GM10266 (cell line): ENCODE data around the gene C17orf75.
"Not testable (repeated sequence)": the region's sequence is repeated elsewhere in the genome, so short reads cannot be mapped to it uniquely, and the experiment has no call there.

Experiments used
- DNase-seq: peaks from one replicate; pipeline ENCODE4 v3.0.0; 2012; ENCODE audit errors: extremely low spot score
- CTCF ChIP-seq: IDR thresholded peaks from 2 replicates; pipeline ENCODE4 v1.5.1; 2012; ENCODE audit warnings: mild to moderate bottlenecking, low read depth; ENCODE audit not compliant: control insufficient read depth, insufficient read depth; ENCODE audit errors: missing control alignments

C17orf75 gene, protein sequence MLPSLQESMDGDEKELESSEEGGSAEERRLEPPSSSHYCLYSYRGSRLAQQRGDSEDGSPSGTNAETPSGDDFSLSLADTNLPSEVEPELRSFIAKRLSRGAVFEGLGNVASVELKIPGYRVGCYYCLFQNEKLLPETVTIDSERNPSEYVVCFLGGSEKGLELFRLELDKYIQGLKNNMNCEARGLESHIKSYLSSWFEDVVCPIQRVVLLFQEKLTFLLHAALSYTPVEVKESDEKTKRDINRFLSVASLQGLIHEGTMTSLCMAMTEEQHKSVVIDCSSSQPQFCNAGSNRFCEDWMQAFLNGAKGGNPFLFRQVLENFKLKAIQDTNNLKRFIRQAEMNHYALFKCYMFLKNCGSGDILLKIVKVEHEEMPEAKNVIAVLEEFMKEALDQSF

DNA sequence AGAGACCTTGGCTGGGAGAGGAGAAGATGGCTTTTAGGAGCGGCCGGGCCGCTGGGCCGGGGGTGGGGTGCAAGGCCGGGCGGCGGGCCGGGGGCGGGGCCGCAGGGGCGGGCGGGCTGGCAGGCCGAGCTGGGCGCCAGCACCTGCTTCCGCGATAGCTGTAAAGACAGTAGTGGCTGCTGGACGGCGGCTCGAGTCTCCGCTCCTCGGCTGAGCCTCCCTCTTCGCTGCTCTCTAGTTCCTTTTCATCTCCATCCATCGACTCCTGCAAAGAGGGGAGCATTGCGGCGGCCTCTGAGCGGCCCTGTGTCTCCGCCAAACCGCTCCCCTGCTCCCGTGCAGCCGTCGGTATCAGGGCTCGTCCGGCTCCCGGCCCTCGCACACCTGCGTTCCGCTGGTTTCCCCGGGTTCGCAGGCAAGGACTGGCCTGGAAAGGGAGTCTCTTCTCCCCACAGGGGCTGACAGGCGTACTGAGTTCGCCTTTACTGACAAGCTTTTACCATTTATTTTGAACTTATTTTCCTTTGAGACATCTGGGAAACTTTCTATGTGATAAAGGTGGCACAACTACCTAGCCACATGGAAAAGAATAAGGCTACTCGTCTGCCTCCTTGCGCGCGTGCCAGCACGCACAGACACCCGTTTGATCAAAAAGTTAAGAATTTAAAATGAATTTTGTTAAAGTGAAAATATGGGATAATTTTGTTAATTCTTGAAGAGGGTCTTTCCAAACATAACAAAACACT, at the start of gene C17orf75:
TSS of gene C17orf75 (minus strand) at position 317 of the 746 bp plus-strand sequence. CDS start at position 283, 34 bp downstream.
- no peak for TF ChIP-seq CTCF
- DNase-seq, result peak; percentile 83

GRCh38 chr17:32388613-32389459, 46.9 kb upstream of the C17orf75 start:
- no peak for DNase-seq
- TF ChIP-seq CTCF, result no peak

GRCh38 chr17:32388128-32388527, 46.2 kb upstream of the C17orf75 start:
- not testable (repeated sequence) for DNase-seq

DNA sequence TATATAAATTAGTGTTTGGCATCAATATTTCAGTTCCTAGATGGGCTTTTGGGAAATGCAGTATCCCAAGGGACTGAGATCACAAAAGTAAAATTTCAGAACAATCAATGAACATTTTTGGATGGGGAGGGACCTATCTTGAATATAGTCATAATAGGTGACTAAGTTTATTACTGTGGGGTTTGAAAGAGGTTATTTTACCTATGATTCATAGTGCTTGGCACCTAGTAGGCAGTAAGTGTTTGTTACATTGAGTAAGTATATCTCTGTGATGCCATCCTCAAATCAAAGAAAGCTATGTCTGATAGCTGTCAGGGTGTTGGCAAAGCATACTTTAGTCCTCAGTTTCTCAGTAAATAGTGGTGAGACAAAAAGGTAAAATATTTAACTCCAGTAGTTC, 44.9 kb upstream of the C17orf75 start:
- TF ChIP-seq CTCF, result no peak
- no peak for DNase-seq

- no peak for DNase-seq
These were observed 44.0 kb upstream of the C17orf75 start for GRCh38 chr17:32385971-32386370.

DNA sequence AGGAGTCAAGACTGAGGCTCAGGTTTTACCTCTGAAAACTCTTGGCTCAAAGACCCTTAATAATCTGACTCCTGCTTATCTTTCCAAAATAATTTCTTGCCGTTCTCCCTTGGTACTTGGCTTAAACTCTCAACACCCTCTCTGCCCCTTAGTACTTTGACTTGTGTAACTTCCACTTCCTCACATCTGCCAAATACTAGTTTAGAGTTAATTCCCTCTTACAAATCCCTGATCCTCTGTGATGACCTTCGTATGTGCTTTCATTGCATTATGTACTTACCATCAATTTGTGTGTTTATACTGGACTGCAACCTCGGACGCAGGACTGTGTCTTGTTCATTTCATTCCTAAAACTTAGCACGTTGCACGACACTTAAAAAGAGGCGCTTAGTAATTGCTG, 43.1 kb upstream of the C17orf75 start:
- DNase-seq, result no peak
- no peak for TF ChIP-seq CTCF

More at GRCh38 chr17:32385971-32386370, 44.0 kb upstream of the C17orf75 start:
- TF ChIP-seq CTCF, result no peak

DNA sequence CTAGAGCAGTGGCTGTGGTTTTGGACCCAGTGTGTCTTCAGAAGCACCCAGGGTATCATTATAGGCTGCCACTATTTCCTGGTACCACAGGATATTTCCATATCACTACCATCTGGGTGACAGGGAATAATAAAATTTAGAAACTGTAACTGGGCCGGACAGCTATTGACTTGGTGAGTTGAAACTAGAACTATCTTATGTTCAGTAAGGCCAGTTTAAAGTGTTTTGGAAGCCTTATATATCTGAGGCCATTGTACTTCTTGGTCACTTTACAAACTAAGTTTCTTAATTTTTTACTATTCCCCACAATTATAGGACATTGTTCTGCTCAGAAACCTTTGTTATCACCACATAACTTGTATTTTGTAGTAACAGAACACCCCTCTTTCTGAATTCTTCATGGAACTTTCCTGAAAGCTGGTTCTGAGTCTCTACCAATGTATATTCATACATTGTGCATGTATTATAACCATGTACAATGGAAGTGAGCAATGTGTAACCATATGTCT, 42.0 kb upstream of the C17orf75 start:
- TF ChIP-seq CTCF, result no peak
- no peak for DNase-seq
